GF-D8 (cell line): ENCODE measurements around the gene KIAA1328.
"Not testable (repeated sequence)": the region's sequence is repeated elsewhere in the genome, so short reads cannot be mapped to it uniquely, and the experiment has no call there.

Experiments used
- DNase-seq: peaks from one replicate; lab custom pipeline; 2025; lab: John Stamatoyannopoulos, UW

KIAA1328 gene

DNA sequence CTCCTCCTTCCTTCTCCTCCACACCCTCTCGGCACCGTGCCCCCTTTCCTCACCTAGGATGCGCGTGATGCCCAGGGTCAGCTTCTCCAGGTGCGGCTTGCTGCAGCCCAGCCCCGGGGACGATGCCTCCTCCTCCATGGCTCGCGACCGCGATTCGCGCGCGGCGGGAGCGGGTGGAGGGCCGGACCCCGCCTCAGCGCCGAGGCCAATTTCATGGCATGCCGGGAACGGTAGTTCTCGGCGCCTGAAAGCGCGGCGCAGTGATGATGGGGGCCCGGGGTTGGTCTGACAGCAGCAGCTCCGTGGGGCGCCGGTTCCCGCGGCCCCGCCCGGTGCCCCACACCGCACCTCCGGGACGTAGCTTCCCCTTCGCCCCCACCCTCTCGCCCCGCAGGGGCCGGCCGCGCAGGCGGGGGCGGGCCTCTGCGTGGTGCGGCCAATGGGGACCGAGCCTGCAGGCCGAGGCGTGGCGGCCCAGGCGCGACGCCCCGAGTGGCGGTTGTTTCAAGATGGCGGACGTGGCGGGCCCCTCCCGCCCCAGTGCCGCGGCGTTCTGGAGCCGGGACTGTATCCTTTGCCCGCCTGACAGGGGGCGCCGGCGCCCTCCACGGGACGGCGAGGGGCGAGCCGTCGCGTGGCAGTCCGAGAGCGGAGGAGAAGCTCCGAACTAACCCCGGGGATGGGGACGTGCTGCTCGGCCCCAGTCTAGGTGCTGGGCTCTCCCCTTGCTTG, at the start of gene KIAA1328, which contains the start of gene TPGS2:
TSS of gene KIAA1328 (plus strand) at position 498 of the 732 bp plus-strand sequence. CDS start at position 510, 12 bp downstream.
TSS of gene TPGS2 (minus strand) at position 373 of the 732 bp plus-strand sequence. CDS start at position 138, 235 bp downstream.
- peak; percentile 90 for DNase-seq

DNA sequence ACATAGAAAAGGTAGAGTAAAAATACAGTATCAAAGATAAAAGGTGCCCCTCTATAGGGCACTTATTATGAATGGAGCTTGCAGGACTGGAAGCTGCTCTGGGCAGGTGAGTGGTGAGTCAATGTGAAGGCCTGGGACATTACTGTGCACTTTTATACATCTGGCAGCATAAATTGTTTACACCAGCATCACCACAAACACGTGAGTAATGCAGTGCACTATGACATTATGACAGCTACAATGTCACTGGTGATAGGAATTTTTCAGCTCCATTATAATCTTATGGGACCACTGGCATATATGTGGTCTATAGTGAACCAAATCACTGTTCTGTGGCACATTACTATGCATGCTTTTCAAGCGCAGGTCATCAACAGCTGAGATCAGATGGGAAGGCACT, 48.2 kb upstream of the KIAA1328 start:
- no peak for DNase-seq

DNA sequence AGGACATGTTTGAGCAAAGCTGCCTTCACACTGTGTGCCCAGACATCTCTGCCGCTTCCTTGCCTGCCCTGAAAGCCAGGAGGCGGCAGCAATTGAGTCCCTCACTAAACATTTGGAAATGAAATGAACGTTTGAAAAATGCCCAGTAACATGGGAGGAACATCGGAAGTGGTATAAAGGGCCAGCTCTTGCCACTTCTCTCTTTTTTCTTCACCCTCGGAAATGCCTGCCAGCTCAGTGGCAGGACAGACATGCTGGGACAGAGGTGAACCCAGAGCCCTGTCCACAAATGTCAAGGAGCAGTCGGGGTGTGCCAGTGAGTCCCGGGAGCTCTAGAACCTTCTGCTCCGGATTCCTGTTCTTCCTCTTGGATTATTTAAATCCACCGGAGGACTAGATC, 46.2 kb upstream of the KIAA1328 start:
- no peak for DNase-seq

DNA sequence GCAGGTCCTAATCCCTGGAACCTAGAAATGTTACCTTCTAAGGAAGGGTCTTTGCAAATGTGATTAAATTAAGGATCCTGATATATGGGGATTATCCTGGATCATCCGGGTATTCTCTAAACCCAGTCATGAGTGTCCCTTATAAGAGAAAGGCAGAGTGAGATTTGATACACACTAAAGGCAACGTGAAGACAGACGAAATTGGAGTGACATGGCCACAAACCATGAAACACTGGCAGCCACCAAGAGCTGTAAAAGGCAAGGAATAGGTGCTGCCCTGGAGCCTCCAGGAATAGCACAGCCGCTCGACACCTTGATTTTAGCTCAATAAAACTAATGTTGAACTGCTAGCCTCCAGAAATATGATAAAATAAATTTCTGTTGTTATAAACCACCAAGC, 45.1 kb upstream of the KIAA1328 start:
- DNase-seq: no peak

GRCh38 chr18:36786686-36787085, 42.2 kb upstream of the KIAA1328 start:
- no peak for DNase-seq

DNA sequence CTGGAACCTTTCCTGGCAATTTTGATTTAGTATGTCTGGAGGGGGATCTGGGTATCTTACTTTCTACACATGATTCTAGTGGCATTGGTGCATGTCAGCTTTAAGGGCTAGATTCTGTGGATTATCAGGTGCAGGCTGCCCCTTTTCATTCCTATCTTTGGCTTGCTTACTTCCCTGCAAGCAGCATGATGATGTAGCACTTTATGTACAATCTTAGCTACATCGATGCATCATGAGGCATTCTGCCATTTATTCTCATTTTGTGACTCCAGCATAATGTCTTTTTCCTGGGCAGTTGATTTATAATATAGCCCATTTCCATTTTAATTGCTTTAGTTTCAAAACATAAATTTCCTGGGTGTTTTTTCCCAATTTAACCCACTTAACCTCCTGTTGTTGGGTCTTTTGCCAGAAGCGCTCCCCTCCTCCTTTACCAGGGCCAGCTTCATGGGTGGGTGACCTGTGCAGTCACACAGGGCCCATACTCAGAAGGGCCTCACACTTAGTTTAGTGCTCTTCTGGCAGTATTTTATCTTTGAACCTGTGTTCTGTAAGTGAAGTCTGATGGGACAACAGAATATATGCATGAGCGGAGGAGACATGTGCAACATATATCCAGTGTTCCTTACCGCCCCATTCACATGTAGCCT, 36.2 kb upstream of the KIAA1328 start:
- no peak for DNase-seq

GRCh38 chr18:36798738-36799473, 30.0 kb upstream of the KIAA1328 start:
- DNase-seq: no peak

DNA sequence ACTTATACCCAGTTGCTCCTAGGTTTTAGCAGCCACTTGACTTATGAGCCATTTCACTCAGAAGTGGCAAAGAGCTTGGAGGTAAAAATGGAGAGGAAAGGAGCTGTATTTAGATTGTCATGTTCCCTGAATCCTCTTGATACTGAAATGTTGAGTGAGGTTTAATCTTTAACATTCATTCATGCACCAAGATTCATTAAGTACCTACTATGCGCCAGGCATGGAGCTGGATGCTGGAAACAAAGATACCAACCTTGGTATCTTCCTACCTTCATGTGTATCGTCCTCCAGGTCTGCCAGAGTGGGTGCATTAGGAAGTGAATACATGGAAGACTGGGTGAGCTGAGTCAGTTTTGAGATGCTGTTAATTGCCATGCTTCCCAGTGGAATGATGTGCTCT, 23.8 kb upstream of the KIAA1328 start:
- DNase-seq: no peak

DNA sequence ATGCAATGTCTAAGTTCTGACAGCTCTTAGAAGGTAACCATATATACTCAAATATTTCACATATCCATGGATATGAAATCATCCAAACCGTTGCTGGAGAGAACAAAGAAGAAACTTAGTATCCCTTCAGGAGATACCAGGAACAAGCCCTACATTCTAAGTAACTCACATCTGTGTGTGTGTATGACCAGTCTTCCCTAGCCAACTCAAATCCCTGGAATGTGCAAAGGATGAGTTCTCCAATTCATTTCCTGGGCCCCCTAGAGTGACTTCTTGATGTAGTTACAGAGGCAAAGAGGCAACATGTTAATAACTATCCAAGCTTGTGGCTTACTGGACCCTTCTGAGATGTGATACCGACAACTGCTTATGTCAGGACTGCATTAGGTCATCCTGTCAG, 20.2 kb upstream of the KIAA1328 start:
- DNase-seq: no peak

DNA sequence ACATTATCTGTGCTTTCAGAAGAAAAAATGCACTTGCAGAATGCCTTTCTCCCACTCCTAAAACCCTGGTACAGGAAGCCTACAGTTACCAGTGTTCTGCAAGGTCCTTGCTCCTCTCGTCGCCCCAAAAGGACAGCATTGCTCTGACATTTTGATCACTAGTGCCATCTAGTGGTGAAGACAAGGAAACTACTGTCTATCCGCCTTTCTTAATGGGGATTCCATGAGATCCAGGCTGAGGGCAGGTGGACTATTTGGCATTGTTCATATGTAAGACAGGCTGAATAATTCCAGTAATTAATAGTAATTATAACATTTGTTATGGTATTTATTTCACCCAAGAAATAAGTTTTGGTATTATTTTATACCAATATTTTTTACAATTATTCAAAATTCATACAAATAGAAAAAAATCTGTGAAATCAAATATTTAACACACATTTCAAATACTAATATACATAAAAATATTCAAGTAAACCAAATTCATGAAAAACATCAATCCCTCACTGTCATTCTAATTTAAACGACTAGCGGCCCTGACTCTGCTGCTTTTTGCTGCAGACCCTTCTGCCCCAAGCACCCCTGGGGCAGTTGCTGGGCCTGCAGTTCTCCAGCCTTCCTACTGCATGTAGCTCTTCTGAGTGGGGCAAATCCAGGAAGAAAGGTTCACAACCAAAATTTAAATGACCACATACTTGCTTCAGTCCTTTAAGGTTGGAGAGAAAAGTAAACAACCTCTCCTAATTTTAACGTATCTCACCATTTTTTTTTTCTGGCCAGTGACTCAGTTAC, 19.1 kb upstream of the KIAA1328 start:
- DNase-seq: peak; percentile 34

DNA sequence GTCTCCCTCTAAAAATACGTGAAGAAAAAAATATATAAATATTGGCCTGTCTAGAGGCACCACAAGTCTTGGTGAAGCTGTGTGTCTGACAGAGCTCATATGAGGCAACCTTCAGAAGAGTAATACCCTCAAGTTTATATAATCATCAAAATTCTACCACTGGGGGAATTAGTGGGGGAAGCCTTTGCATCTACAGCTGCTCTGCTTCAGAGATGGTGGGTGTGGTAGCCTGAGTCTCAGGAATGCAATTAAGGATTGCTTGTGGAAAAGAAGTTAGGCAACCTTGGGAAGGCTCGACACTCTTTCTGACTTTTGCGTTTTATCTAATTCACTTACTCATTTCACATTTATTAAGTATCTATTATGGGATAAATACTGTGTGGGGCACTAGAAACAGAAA, 17.5 kb upstream of the KIAA1328 start:
- no peak for DNase-seq

DNA sequence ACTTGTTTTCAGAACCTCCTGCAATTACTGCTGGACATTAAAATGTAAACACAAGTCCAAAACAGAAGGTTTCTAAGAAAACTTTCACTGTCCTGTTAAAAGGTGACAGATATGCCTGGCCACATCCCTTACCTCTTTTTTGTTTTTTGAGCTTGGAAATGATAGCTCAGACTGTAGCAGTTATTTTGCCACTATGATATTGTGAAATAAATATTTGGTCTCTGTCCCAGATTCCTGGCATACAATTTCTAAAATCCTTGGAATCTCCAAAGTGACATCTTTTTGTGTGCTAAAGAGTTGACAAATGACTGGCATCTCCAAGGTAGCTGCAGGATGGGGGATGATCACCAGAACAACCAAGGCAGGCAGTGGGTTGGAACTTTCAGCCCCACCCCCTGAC, 17.0 kb upstream of the KIAA1328 start:
- DNase-seq: no peak

DNA sequence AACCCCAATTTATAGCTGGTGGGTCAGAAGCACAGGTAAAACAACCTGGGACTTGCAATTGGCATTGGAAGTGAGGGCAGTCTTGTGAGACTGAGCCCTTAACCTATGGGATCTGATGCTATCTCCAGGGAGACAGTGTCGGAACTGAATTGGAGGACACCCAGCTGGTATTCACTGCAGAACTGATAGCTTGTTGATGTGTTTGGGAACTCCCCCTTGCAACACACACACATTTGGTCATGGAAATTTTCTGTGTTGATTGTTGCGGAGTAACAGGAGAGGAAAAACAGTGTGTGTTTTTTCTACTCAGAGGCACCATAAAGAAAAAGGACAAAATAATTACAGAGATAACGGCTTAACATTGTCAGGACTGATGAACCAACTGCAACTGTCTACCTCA, 16.2 kb upstream of the KIAA1328 start:
- DNase-seq: no peak

- DNase-seq: no peak
Observed at GRCh38 chr18:36813101-36813775, 15.7 kb upstream of the KIAA1328 start.

DNA sequence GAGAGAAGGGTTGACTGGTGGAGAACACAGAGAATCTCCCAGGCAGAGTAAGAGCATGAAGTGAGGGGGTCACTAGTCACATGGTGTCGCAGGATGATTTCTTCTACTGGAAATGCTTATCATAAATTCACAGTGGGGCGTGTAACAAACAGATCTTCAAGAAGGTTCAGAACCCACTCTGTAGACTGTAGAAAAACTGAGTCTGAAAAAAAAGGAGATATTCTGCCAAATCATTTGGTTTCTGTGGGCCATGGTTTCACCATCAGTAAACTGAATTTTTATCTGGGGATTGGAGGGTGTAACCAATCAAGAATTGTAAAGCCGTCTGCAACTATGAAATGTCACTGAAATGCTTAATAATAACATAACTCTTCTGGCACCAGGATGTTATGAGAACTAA, 15.1 kb upstream of the KIAA1328 start:
- no peak for DNase-seq

DNA sequence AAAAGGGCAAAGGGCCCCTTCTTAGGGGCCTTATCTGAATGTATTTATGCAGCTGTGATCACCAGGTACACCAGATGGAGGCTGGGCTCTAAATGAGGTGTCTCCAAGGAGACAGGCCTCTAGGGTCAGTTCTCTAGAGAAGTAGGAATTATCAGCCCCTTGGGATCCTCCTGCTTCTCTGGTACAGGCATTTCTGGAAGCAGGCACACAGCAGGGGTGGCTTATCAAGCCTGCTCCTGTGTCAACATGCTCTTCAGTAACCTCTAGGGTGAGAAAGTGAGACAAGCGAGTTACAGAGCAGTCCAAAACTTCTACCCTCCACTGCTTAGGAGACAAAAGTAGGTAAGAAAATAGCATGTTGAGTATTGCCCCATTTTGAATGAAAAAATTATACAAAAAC, 13.9 kb upstream of the KIAA1328 start:
- DNase-seq: no peak

DNA sequence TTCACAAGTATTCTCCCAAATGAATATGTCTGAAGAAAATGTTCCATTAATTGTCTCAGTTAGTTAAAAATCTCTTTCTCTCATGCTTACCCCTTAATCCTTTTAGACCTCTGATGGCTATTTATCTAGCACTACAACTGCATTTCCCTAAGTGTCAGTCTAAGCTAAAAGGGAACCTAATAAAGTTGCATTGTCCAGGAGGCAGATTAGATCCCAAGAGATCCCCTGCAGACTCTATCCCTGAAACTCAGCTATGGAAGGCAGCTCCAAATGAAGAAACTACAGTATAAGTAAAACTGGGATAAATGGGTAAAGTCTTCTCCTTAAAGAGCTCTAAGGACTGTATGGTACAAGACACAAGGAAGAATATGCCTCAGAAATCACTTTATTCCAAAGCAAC, 12.8 kb upstream of the KIAA1328 start:
- DNase-seq: not testable (repeated sequence)

- DNase-seq: no peak
Observed at GRCh38 chr18:36817039-36817438, 11.9 kb upstream of the KIAA1328 start.

GRCh38 chr18:36818652-36819051, 10.3 kb upstream of the KIAA1328 start:
- no peak for DNase-seq

GRCh38 chr18:36819621-36820020, 9.3 kb upstream of the KIAA1328 start:
- DNase-seq: no peak

DNA sequence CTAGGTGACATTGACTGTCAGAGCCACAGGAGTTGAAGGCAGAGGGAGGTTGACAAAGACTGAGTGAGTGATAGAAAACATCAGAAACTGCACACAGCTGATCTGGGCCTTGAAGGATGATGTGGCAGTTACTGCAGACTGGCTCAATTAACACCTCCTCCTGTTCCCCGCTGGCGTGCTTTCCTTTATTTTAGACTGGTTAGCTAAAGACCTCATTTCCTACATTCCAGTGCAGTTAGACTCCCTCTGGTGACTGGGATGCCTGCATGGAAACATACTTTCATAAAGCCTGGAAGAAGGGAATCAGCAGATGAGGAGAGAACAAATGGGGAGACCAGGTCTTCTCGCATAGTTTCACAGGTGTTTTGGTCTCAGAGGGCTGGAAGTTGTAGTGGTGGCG, 7.2 kb upstream of the KIAA1328 start:
- DNase-seq: no peak

GRCh38 chr18:36825526-36825925, 3.4 kb upstream of the KIAA1328 start:
- no peak for DNase-seq
